Measurements from ENCODE around the gene ZC3H18.

The ZC3H18 gene

DNA sequence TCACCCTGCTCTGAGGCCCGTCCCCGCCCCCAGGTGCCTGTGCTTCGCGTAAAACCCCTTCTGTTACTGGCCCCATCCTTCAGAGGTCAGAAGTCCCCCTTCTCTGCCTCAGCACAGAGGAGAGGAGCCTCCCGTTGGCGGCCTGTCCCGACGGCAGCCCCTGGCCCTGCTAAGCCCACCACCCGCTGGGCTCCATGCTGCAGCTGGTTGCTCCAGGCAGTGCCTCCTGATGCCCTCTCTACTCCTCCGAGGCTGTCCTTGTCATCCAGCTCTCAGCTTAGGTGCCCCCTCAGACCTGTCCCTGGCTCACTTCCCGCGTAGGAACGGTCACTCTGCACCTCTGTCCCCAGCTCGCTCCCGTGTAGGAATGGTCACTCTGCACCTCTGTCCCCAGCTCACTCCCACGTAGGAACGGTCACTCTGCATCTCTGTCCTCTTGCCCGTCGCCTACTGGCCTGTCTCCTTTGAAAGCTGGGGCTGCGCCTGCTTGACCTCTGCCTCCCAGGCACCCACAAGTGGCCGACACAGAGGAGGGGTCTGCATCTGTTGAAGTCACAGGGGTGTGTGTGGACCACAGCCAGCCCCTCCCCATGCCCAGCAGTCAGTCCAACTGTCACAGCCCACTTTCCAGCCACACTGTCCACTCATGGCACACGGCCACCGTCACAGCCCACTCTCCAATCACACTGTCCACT is 31.7 kb upstream of the ZC3H18 start:
- POLR2A ChIA-PET, result no interaction called here
- no peak for TF ChIP-seq SP1 (IDR thresholded peaks at IDR 0.05)
- no peak for TF ChIP-seq FOXK2 (IDR thresholded peaks at IDR 0.05)
- no peak for TF ChIP-seq CTBP1 (IDR thresholded peaks at IDR 0.05; ENCODE audit: borderline replicate concordance)
- TF ChIP-seq ELF4 (IDR thresholded peaks at IDR 0.05), result no peak
- no peak for TF ChIP-seq ZNF384 (IDR thresholded peaks at IDR 0.05)
- TF ChIP-seq TARDBP (IDR thresholded peaks at IDR 0.05), result no peak
- TF ChIP-seq L3MBTL2 (conservative IDR thresholded peaks at IDR 0.05), result no peak
- TF ChIP-seq FOXA1 (IDR thresholded peaks at IDR 0.05), result no peak
- TF ChIP-seq SUZ12 (IDR thresholded peaks at IDR 0.05), result no peak
- TF ChIP-seq, protein P1, sequence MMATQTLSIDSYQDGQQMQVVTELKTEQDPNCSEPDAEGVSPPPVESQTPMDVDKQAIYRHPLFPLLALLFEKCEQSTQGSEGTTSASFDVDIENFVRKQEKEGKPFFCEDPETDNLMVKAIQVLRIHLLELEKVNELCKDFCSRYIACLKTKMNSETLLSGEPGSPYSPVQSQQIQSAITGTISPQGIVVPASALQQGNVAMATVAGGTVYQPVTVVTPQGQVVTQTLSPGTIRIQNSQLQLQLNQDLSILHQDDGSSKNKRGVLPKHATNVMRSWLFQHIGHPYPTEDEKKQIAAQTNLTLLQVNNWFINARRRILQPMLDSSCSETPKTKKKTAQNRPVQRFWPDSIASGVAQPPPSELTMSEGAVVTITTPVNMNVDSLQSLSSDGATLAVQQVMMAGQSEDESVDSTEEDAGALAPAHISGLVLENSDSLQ (IDR thresholded peaks at IDR 0.05), result no peak
- TF ChIP-seq LEF1 (IDR thresholded peaks at IDR 0.05; ENCODE audit: borderline replicate concordance), result no peak
- TF ChIP-seq NFRKB (IDR thresholded peaks at IDR 0.05), result no peak
- no peak for TF ChIP-seq FOXM1 (IDR thresholded peaks at IDR 0.05; ENCODE audit: borderline replicate concordance)
- TF ChIP-seq BHLHE40 (IDR thresholded peaks at IDR 0.05; ENCODE audit: borderline replicate concordance), result no peak
- TF ChIP-seq HDGF (IDR thresholded peaks at IDR 0.05; ENCODE audit: borderline replicate concordance), result no peak
- no peak for TF ChIP-seq ARNT (IDR thresholded peaks at IDR 0.05)
- DNase-seq (ENCODE audit: extremely low spot score), result no peak
- CTCF ChIA-PET, result interaction anchor here (0.7 kb wide), 1 partner anchor 23 kb away, joined by 4 read pairs; no protein-coding TSS in a partner anchor

DNA sequence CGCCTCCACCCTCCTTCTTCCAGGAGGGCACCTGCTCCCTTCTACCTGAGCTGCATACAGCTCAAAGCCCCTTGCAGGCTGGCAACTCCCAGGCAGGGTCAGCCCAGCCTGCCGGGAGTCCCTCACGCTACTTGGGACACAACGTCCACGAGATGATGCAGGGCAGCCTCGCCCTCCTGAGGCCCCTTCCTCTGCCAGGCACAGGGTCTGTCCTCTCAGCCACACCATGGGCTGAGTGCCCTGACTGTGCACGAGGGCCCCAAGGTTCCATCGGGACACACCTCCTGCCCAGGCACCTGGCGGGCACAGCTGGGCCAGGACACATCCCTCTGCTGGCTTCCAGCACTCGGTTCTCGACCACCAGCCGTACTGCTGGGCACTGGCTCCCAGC is 30.9 kb upstream of the ZC3H18 start:
- ChIA-PET POLR2A (no interaction called here), CTCF (no interaction called here)
- no peak for DNase-seq (ENCODE audit: extremely low spot score)
- TF ChIP-seq SP1 (IDR thresholded peaks at IDR 0.05) (no peak), ZNF384 (IDR thresholded peaks at IDR 0.05) (no peak), BHLHE40 (IDR thresholded peaks at IDR 0.05; ENCODE audit: borderline replicate concordance) (no peak), NFRKB (IDR thresholded peaks at IDR 0.05) (no peak), SUZ12 (IDR thresholded peaks at IDR 0.05) (no peak), HDGF (IDR thresholded peaks at IDR 0.05; ENCODE audit: borderline replicate concordance) (no peak), FOXM1 (IDR thresholded peaks at IDR 0.05; ENCODE audit: borderline replicate concordance) (no peak), FOXA1 (IDR thresholded peaks at IDR 0.05) (no peak), LEF1 (IDR thresholded peaks at IDR 0.05; ENCODE audit: borderline replicate concordance) (no peak), TARDBP (IDR thresholded peaks at IDR 0.05) (no peak), L3MBTL2 (conservative IDR thresholded peaks at IDR 0.05) (no peak), CTBP1 (IDR thresholded peaks at IDR 0.05; ENCODE audit: borderline replicate concordance) (no peak), FOXK2 (IDR thresholded peaks at IDR 0.05) (no peak), ELF4 (IDR thresholded peaks at IDR 0.05) (no peak)
- TF ChIP-seq, protein P1 (IDR thresholded peaks at IDR 0.05), result no peak

DNA sequence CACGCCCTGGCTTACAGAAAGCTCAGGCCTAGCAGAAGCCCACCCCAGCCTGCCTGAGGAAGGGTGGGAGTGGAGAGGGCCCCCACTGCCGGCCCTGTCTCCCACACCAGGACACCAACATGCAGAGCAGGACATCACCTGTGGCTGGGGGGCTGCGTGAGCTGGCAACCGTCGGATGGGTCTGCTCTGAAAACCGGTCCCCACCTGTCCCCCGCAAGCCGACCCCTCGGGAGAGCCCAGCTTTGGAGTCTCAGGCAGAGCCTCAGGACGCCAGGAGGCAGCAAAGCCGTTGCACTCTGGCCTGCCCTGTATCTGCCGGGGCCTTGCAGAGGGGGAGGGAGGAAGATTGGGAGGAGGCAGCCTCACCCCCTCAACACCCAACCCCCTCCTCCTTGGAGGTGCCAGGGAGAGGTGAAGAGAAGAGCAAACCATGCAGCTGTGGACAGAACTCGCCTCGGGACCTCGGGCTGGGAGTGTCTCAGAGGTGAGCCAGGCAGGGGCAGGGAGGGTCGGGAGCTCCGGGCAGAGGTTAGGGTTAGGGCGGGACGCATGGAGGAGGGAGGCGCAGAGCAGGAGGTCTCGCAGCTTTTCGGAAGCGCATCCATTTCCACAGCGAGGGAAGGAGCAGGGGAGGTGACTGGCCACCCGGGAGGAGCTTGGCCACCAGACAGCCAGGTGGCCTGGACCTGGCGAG is 30.4 kb upstream of the ZC3H18 start:
- ChIA-PET POLR2A (no interaction called here), CTCF (no interaction called here)

DNA sequence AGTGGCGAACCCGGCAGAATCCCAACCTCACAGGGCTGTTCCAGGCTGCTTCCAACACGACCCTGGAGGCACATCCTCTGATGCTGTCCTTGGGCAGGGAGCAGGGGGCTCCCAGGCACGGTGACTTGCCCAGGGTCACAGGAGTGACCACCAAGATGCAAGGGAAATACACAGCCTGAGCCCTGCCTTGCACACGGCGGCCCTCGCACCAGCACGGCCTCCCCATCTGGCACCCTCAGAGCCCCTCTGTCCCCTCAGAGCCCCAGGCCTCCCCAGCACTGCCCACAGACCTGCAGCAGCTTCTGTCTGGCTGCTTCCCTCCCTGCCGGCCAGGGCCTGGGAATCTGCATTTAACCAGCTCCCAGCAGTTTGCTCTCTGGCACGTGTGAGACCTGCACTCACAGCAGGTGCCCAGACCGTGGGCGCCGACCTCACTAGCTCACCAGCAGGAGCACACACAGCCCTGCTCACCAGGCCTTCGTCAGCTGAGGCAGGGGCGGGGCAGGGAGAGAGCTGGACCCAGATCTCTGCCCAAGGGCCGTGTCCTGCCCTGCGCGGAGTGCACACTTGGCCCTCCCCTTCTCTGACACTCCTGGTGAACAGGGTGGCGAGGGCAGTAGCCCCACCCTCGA is 29.7 kb upstream of the ZC3H18 start:
- ChIA-PET CTCF (no interaction called here), POLR2A (no interaction called here)
- TF ChIP-seq SUZ12 (IDR thresholded peaks at IDR 0.05), result no peak
- no peak for TF ChIP-seq FOXA1 (IDR thresholded peaks at IDR 0.05)
- no peak for TF ChIP-seq LEF1 (IDR thresholded peaks at IDR 0.05; ENCODE audit: borderline replicate concordance)
- TF ChIP-seq SP1 (IDR thresholded peaks at IDR 0.05), result no peak
- TF ChIP-seq ARNT (IDR thresholded peaks at IDR 0.05), result no peak
- TF ChIP-seq FOXM1 (IDR thresholded peaks at IDR 0.05; ENCODE audit: borderline replicate concordance), result no peak
- TF ChIP-seq ELF4 (IDR thresholded peaks at IDR 0.05), result no peak
- TF ChIP-seq FOXK2 (IDR thresholded peaks at IDR 0.05), result no peak
- TF ChIP-seq, protein P1 (IDR thresholded peaks at IDR 0.05), result no peak
- TF ChIP-seq HDGF (IDR thresholded peaks at IDR 0.05; ENCODE audit: borderline replicate concordance), result no peak
- no peak for TF ChIP-seq ZNF384 (IDR thresholded peaks at IDR 0.05)
- TF ChIP-seq L3MBTL2 (conservative IDR thresholded peaks at IDR 0.05), result no peak
- no peak for DNase-seq (ENCODE audit: extremely low spot score)

More for the DNA sequence above, 30.4 kb upstream of the ZC3H18 start:
- TF ChIP-seq FOXM1 (IDR thresholded peaks at IDR 0.05; ENCODE audit: borderline replicate concordance) (no peak), SUZ12 (IDR thresholded peaks at IDR 0.05) (no peak), FOXK2 (IDR thresholded peaks at IDR 0.05) (no peak), HDGF (IDR thresholded peaks at IDR 0.05; ENCODE audit: borderline replicate concordance) (no peak), ELF4 (IDR thresholded peaks at IDR 0.05) (no peak), SP1 (IDR thresholded peaks at IDR 0.05) (no peak), BHLHE40 (IDR thresholded peaks at IDR 0.05; ENCODE audit: borderline replicate concordance) (no peak), CTBP1 (IDR thresholded peaks at IDR 0.05; ENCODE audit: borderline replicate concordance) (no peak), L3MBTL2 (conservative IDR thresholded peaks at IDR 0.05) (no peak), ARNT (IDR thresholded peaks at IDR 0.05) (no peak), LEF1 (IDR thresholded peaks at IDR 0.05; ENCODE audit: borderline replicate concordance) (no peak), NFRKB (IDR thresholded peaks at IDR 0.05) (no peak), TARDBP (IDR thresholded peaks at IDR 0.05) (no peak), ZNF384 (IDR thresholded peaks at IDR 0.05) (no peak), FOXA1 (IDR thresholded peaks at IDR 0.05) (no peak)
- TF ChIP-seq, protein P1 (IDR thresholded peaks at IDR 0.05), result no peak
- no peak for DNase-seq (ENCODE audit: extremely low spot score)

All from HEK293T (cell line).